B cell (primary cell): ENCODE measurements around the gene FKBP15.

Experiments used
- CTCF ChIP-seq: fragments of 200-600 bp; IDR thresholded peaks from one replicate; pipeline ENCODE4 v1.8.0; 2022; ENCODE audit warnings: antibody characterized with exemption, mild to moderate bottlenecking
- EZH2 ChIP-seq: IDR thresholded peaks from 2 replicates; pipeline ENCODE4 v1.6.1; 2012; ENCODE audit warnings: borderline replicate concordance, low read depth, mild to moderate bottlenecking, moderate library complexity, low read length; ENCODE audit not compliant: insufficient read depth, poor library complexity, severe bottlenecking

- TF ChIP-seq CTCF: no peak
- TF ChIP-seq EZH2: no peak
Observed at GRCh38 chr9:113231701-113232100, 10.6 kb upstream of the FKBP15 start.
